ENCODE data around the gene C1orf87. TPM values are rescaled to one million over a fixed set of nuclear protein-coding genes. Genes with fewer than 3 reads are reported as not detected.

The C1orf87 gene
- total RNA-seq, 1 donor from 2014 or later: not detected

GRCh38 chr1:60065199-60065598 lies 8.4 kb downstream of the C1orf87 start:
- ATAC-seq (no peak), DNase-seq (ENCODE audit: low spot score) (no peak)

- ATAC-seq: no peak
- no peak for DNase-seq (ENCODE audit: low spot score)
Observed at GRCh38 chr1:60063561-60063960, 10.0 kb downstream of the C1orf87 start.

- ATAC-seq (no peak), DNase-seq (ENCODE audit: low spot score) (no peak)
Observed at GRCh38 chr1:60059468-60059867, 14.1 kb downstream of the C1orf87 start.

- DNase-seq (ENCODE audit: low spot score) (no peak), ATAC-seq (no peak)
Observed at GRCh38 chr1:60055336-60055735, 18.2 kb downstream of the C1orf87 start.

- DNase-seq (ENCODE audit: low spot score): no peak
- no peak for ATAC-seq
Observed at GRCh38 chr1:60054374-60054773, 19.2 kb downstream of the C1orf87 start.

GRCh38 chr1:60052601-60053000 lies 21.0 kb downstream of the C1orf87 start:
- DNase-seq (ENCODE audit: low spot score) (no peak), ATAC-seq (no peak)

GRCh38 chr1:60051191-60051590 lies 22.4 kb downstream of the C1orf87 start:
- no peak for ATAC-seq
- DNase-seq (ENCODE audit: low spot score): no peak

GRCh38 chr1:60049188-60049587 lies 24.4 kb downstream of the C1orf87 start:
- ATAC-seq: no peak

GRCh38 chr1:60044881-60045280 lies 28.7 kb downstream of the C1orf87 start:
- ATAC-seq (no peak), DNase-seq (ENCODE audit: low spot score) (no peak)

More at GRCh38 chr1:60049188-60049587, 24.4 kb downstream of the C1orf87 start:
- no peak for DNase-seq (ENCODE audit: low spot score)

GRCh38 chr1:60041783-60042182 lies 31.8 kb downstream of the C1orf87 start:
- ATAC-seq: no peak
- DNase-seq (ENCODE audit: low spot score): no peak

GRCh38 chr1:60037669-60038068 lies 35.9 kb downstream of the C1orf87 start:
- DNase-seq (ENCODE audit: low spot score) (no peak), ATAC-seq (no peak)

GRCh38 chr1:60036856-60037460 lies 36.6 kb downstream of the C1orf87 start:
- ATAC-seq: no peak
- DNase-seq (ENCODE audit: low spot score): no peak

GRCh38 chr1:60035921-60036320 lies 37.6 kb downstream of the C1orf87 start:
- ATAC-seq: no peak

GRCh38 chr1:60034999-60035398 lies 38.6 kb downstream of the C1orf87 start:
- DNase-seq (ENCODE audit: low spot score) (no peak), ATAC-seq (no peak)

More at GRCh38 chr1:60035921-60036320, 37.6 kb downstream of the C1orf87 start:
- DNase-seq (ENCODE audit: low spot score): no peak

- no peak for ATAC-seq
- DNase-seq (ENCODE audit: low spot score): no peak
Observed at GRCh38 chr1:60033066-60033465, 40.5 kb downstream of the C1orf87 start.

GRCh38 chr1:60031146-60031545 lies 42.4 kb downstream of the C1orf87 start:
- ATAC-seq (no peak), DNase-seq (ENCODE audit: low spot score) (no peak)

GRCh38 chr1:60025552-60025951 lies 48.0 kb downstream of the C1orf87 start:
- no peak for ATAC-seq

GRCh38 chr1:60017508-60018205 lies 55.9 kb downstream of the C1orf87 start:
- DNase-seq (ENCODE audit: low spot score): no peak
- ATAC-seq: no peak

More at GRCh38 chr1:60025552-60025951, 48.0 kb downstream of the C1orf87 start:
- no peak for DNase-seq (ENCODE audit: low spot score)

GRCh38 chr1:60010690-60011089 lies 62.9 kb downstream of the C1orf87 start:
- DNase-seq (ENCODE audit: low spot score) (no peak), ATAC-seq (no peak)

- ATAC-seq: no peak
- DNase-seq (ENCODE audit: low spot score): no peak
Observed at GRCh38 chr1:60008500-60008899, 65.1 kb downstream of the C1orf87 start.

GRCh38 chr1:60000625-60001024 lies 72.9 kb downstream of the C1orf87 start:
- DNase-seq (ENCODE audit: low spot score) (no peak), ATAC-seq (no peak)

GRCh38 chr1:59999746-60000145 lies 73.8 kb downstream of the C1orf87 start:
- ATAC-seq (no peak), DNase-seq (ENCODE audit: low spot score) (no peak)

- no peak for ATAC-seq
- no peak for DNase-seq (ENCODE audit: low spot score)
Observed at GRCh38 chr1:59999006-59999405, 74.6 kb downstream of the C1orf87 start.

Measured in left lobe of liver (tissue), 2 donors.